Body of pancreas (tissue), 4 donors: ENCODE data around the gene EPHB2.

Source experiments
- POLR2A ChIP-seq, 3 donors: fragments of 450-650 bp; IDR thresholded peaks; one replicate each; pipeline ENCODE4 v1.6.1; 2016; ENCODE audit warnings: antibody characterized with exemption in 3 of 3, mild to moderate bottlenecking in 2 of 3
- TF ChIP-seq, protein P1 (sequence below), 7 experiments: fragments of 450-650 bp in 4 of 7; fragments of 200-600 bp in 3 of 7; sonication (generic) in 3 of 7; IDR thresholded peaks; one replicate each; pipeline ENCODE4 v1.5.1; 2016 to 2019; ENCODE audit warnings: antibody characterized with exemption in 7 of 7

DNA sequence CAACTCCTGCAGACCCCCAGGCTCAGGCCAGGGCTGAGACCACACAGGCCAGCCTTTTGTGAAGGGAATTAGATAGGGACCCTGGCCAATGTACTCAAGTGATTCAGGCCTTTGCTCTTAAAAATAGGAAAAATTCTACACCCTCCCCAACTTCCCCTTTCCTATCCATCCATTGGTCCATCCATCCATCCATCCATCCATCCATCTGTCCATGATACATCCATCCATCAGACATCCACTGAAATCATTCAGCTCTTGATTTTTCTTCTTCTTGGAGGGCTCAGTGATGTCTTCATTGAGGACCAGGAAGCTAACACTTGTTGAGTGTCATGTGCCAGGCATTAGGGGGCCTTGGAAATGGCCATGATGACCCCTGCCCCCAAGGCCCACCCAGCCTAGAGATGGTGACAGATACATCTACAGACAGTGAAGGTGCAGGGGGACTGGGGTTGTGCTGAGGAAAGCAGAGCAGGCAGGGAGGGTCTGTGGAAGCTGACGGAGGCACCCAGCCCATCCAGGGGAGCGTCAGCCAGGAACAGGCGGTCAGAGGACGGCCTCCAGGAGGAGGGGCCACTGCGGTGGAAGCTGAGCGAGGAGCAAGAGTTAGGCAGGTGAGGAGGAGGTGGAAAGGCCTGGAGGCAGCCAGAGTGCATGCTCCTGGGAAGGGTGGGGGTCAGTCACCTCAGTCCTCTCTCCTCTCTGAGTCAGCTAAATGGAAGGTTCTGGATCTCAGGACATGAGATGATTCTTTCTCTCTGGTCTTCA lies 81.9 kb downstream of the EPHB2 start:
- TF ChIP-seq, protein P1, sequence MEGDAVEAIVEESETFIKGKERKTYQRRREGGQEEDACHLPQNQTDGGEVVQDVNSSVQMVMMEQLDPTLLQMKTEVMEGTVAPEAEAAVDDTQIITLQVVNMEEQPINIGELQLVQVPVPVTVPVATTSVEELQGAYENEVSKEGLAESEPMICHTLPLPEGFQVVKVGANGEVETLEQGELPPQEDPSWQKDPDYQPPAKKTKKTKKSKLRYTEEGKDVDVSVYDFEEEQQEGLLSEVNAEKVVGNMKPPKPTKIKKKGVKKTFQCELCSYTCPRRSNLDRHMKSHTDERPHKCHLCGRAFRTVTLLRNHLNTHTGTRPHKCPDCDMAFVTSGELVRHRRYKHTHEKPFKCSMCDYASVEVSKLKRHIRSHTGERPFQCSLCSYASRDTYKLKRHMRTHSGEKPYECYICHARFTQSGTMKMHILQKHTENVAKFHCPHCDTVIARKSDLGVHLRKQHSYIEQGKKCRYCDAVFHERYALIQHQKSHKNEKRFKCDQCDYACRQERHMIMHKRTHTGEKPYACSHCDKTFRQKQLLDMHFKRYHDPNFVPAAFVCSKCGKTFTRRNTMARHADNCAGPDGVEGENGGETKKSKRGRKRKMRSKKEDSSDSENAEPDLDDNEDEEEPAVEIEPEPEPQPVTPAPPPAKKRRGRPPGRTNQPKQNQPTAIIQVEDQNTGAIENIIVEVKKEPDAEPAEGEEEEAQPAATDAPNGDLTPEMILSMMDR (IDR thresholded peaks at IDR 0.05), result no peak
- TF ChIP-seq POLR2A (IDR thresholded peaks at IDR 0.05), result no peak
